ENCODE measurements around the gene IGSF3.
"Not testable (repeated sequence)": the region's sequence is repeated elsewhere in the genome, so short reads cannot be mapped to it uniquely, and the experiment has no call there.

The IGSF3 gene

GRCh38 chr1:116631996-116632925 is 35.3 kb downstream of the IGSF3 start:
- not testable (repeated sequence) for DNase-seq (ENCODE audit: low read depth in 2 of 3, low spot score in 1 of 3)

- DNase-seq (ENCODE audit: low read depth in 2 of 3, low spot score in 1 of 3): not testable (repeated sequence)
These were observed 36.0 kb downstream of the IGSF3 start for GRCh38 chr1:116631554-116631953.

GRCh38 chr1:116630057-116630456 is 37.5 kb downstream of the IGSF3 start:
- DNase-seq (ENCODE audit: low read depth in 2 of 3, low spot score in 1 of 3): not testable (repeated sequence)

DNA sequence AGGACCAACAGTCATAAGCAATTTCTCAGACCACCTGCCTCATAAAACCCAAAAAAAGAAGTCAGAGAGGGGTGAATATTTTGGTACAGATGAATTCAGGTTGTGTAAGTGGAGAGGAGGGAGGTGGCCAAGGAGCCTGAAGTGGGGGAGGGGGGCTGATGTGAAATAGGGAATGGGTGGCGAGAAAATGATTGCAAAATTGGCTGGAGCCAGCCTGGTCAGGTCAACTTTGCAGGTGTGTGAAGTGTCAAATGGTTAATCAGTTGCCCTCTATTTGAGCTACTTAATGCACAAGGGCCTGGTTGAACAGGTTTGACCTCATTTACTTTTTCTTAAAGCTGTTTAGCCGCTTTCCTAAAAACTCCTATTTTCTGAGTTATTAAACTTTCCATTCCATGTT is 38.1 kb downstream of the IGSF3 start:
- DNase-seq (ENCODE audit: low read depth in 2 of 3, low spot score in 1 of 3): not testable (repeated sequence)

DNA sequence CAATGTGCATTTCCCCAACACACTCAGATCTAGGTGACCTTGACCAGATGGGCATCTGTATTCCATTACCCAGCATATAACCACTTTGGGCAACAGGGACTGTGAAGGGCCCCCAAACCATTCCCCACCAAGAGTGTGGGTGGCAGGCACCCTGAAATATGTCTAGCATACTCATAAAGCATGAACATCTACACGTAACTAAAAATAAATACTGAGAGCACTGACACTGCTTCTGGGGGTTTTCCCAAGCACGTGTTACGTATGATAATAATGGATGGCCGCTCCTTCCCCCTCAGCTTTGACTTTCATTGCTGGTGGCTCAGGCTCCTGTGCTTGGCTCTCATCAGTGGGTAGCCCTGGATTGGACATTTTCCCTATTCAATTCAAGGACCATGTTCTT is 39.1 kb downstream of the IGSF3 start:
- DNase-seq (ENCODE audit: low read depth in 2 of 3, low spot score in 1 of 3): peak in 1 of 3 donors; percentile 8

GRCh38 chr1:116627357-116627756 is 40.2 kb downstream of the IGSF3 start:
- DNase-seq (ENCODE audit: low read depth in 2 of 3, low spot score in 1 of 3): not testable (repeated sequence)

DNA sequence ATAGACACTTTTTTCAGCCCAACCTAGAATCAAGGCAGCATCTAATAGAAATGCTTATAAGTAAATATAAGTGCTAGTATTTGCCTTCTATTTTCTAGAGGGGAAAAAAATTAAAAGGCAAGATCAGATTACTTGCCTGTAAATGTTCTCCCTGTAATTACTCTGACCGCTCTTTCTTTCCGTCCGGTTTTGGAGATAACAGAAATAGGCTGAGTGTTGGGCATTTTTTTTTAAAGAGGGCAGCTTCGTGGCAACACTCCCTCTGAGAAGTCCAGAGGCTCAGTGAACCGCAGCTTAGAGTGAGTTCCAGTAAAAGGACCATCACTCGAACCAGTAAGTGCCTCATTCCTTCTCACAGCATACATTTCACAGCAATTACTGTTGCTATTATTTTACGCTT is 40.6 kb downstream of the IGSF3 start:
- not testable (repeated sequence) for DNase-seq (ENCODE audit: low read depth in 2 of 3, low spot score in 1 of 3)

DNA sequence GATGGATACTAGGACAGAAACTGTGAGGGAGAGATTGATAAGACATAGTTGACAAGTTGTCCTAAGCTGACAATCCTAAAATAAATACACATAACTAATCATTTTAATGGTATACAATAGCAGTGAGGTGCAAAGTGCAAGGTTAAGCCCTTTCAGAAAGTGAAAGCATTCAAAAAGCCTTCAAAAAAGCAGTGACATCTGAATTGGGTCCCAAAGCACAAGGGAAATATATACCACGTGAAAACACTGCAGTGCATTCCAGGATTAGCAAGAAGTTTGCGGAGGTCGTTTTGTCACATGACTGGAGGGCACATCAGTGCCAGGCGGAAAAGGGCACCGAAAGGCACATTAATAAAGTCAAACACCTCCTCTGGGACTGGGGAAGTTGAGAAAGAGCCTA is 42.4 kb downstream of the IGSF3 start:
- not testable (repeated sequence) for DNase-seq (ENCODE audit: low read depth in 2 of 3, low spot score in 1 of 3)

DNA sequence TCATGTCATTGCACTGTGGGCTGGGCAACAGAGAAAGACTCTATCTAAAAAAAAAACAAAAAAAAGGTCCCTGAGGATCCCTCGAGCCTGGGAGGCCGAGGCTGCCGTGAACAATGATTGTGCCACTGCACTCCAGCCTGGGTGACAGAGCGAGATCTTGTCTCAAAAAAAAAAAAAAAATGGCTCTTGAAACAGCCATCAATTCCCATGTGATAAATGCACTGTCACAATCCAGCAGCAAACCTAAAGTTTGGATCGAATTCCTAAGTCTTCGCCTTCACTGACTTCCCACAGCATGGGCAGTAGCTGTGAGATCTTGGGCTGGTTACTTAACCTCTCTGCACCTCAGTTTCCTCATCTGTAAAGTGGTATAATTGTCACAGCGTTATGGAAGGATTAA is 43.5 kb downstream of the IGSF3 start:
- no peak for DNase-seq (ENCODE audit: low read depth in 2 of 3, low spot score in 1 of 3)

- DNase-seq (ENCODE audit: low read depth in 2 of 3, low spot score in 1 of 3): not testable (repeated sequence)
These were observed 45.0 kb downstream of the IGSF3 start for GRCh38 chr1:116622496-116622895.

- DNase-seq (ENCODE audit: low read depth in 2 of 3, low spot score in 1 of 3): not testable (repeated sequence)
These were observed 45.8 kb downstream of the IGSF3 start for GRCh38 chr1:116621756-116622155.

GRCh38 chr1:116620392-116620791 is 47.1 kb downstream of the IGSF3 start:
- not testable (repeated sequence) for DNase-seq (ENCODE audit: low read depth in 2 of 3, low spot score in 1 of 3)

DNA sequence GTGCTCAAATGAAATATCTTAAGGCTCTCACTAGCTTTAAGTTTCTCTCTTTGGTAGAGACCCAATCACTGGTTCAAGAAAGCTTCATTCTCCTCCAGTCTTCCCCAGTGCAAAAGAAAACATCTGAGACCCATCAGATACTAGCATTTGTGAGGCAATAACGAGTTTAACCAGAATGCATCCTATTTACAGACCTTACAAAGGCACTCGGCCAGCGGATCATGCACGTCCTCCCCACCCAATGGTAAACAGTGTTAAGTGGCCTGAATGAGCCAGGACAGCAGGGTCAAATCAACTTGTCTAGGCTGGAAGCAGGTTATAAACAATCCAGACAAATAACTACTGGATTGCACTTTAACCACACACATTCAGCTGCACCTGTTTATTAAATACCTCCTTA is 48.4 kb downstream of the IGSF3 start:
- DNase-seq (ENCODE audit: low read depth in 2 of 3, low spot score in 1 of 3): not testable (repeated sequence)

- DNase-seq (ENCODE audit: low read depth in 2 of 3, low spot score in 1 of 3): not testable (repeated sequence)
These were observed 49.7 kb downstream of the IGSF3 start for GRCh38 chr1:116617808-116618207.

DNA sequence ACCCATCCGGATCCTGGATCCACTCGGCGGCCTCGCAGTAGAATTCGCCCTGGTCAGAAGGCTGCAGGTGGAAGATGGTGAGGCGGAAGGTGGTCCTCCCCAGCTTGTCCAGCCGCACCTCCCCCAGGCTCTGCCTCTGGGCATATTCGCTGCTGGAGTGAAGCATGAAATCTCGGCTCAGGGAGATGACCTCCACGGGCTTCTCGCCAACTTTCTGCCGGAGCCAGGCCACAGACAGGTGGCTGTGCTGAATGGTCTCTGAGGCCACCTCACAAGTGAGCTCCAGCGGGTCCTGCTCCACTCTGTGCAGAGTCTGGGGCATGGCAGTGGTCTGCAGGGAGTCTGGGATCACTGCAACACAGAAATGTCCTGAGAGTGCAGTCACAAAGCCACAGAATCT is 53.7 kb downstream of the IGSF3 start:
- not testable (repeated sequence) for DNase-seq (ENCODE audit: low read depth in 2 of 3, low spot score in 1 of 3)

GRCh38 chr1:116609801-116610371 is 57.6 kb downstream of the IGSF3 start:
- not testable (repeated sequence) for DNase-seq (ENCODE audit: low read depth in 2 of 3, low spot score in 1 of 3)

DNA sequence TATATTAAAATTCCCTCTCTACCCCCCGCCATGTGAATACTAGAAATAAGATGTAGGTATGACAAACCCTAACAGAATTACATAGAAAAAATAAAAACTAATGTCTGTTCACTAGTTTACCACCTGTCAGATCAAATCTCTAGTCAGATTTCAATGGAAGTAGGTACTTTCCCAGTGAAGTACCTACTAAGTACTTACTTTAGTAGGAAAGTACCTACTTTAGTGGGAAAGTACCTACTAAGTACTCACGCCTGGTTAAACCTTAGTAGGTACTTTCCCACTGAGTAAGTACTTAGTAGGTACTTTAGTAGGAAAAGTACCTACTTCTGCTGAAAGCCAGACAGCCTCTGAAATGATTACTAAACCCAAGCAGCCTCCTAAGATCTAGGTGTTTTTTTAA is 58.7 kb downstream of the IGSF3 start:
- not testable (repeated sequence) for DNase-seq (ENCODE audit: low read depth in 2 of 3, low spot score in 1 of 3)

GRCh38 chr1:116608151-116608550 is 59.4 kb downstream of the IGSF3 start:
- DNase-seq (ENCODE audit: low read depth in 2 of 3, low spot score in 1 of 3): not testable (repeated sequence)

GRCh38 chr1:116607463-116607862 is 60.1 kb downstream of the IGSF3 start:
- not testable (repeated sequence) for DNase-seq (ENCODE audit: low read depth in 2 of 3, low spot score in 1 of 3)

DNA sequence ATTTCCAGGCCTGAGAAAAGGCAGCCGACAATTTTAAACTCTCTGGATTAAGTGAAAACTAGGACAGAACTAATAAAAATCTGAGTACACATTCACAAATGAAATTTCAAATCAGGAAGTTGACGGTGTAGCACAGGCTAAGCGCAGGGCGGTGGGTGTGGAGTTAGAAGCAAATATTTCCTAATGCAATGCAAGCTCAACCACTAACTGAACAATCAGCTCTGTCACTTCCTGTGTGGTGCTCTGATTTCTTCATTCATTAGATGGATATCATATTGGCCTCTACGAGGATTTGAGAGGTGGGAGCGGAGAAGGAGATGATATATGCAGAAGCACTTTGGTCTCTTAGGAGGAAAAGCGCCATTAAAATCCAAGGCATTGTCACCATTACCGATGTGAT is 61.5 kb downstream of the IGSF3 start:
- not testable (repeated sequence) for DNase-seq (ENCODE audit: low read depth in 2 of 3, low spot score in 1 of 3)

DNA sequence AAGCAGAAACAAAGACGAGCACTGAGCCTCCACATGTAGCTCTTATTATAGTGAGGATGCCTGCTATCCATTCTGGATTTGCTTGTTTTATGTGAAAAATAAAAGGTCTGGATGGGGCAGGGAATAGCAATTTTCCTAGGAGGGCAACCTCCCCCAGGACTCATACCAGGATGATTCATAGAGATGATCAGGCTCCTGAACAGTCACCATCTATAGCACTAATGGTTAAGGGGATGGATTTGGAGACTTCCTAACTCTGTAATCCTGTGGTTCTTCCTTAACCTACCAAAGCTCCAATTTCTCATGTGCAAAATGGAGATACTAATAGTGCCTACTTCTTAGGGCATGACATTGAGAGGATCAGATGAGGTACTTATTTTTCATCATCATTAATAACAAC is 62.2 kb downstream of the IGSF3 start:
- no peak for DNase-seq (ENCODE audit: low read depth in 2 of 3, low spot score in 1 of 3)

DNA sequence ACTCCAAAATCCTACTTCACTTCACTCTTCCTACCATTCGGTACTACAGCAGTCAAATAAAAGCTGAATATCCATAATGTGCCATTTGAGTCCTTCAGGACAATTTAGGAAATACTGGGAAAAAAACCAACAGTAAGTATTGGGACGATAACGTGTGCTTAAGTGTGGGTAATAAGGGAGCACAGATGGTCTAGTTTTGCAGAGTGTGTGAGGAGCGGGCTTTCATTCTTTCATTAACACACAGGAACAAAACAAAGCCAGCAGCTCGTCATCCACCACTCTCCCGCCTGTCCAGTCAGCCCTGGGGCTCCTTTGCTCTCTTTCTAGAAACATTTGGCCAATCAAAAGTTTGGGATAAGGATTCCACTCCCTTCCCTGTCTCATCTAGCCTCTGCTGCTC is 63.1 kb downstream of the IGSF3 start:
- DNase-seq (ENCODE audit: low read depth in 2 of 3, low spot score in 1 of 3): not testable (repeated sequence)
